ENCODE data around the gene NCK2.

DNA sequence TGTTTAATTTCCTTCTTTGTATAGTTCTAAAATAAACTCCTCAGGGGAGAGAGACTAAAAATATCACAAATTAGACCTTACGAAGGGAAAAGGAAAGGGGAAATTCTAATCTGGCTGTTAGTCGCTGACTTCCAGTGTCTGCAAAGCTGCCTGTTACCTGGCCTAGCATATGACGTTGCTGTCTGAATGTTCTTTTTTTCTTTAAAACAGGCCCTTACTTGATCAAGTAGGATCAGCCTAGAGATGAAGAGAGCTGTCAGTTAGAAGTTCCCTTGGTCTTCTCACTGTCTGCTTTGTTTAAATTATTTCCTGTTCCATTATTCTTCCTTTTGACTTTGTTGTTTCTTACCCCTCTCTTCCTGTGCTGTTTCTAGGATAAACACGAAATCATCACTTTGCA lies 11.2 kb downstream of the NCK2 start:
- TF ChIP-seq, protein P1, sequence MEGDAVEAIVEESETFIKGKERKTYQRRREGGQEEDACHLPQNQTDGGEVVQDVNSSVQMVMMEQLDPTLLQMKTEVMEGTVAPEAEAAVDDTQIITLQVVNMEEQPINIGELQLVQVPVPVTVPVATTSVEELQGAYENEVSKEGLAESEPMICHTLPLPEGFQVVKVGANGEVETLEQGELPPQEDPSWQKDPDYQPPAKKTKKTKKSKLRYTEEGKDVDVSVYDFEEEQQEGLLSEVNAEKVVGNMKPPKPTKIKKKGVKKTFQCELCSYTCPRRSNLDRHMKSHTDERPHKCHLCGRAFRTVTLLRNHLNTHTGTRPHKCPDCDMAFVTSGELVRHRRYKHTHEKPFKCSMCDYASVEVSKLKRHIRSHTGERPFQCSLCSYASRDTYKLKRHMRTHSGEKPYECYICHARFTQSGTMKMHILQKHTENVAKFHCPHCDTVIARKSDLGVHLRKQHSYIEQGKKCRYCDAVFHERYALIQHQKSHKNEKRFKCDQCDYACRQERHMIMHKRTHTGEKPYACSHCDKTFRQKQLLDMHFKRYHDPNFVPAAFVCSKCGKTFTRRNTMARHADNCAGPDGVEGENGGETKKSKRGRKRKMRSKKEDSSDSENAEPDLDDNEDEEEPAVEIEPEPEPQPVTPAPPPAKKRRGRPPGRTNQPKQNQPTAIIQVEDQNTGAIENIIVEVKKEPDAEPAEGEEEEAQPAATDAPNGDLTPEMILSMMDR (conservative IDR thresholded peaks at IDR 0.05; ENCODE audit: low read depth, low read length) = no peak
- TF ChIP-seq EZH2 (IDR thresholded peaks at IDR 0.05; ENCODE audit: borderline replicate concordance, low read depth, low read length, poor library complexity, severe bottlenecking) = no peak

Data from A673 (cell line).